Glutamatergic neuron (in vitro differentiated cells): Measurements from ENCODE around the gene ADAM11. TPM values are rescaled to one million over a fixed set of nuclear protein-coding genes. Genes with fewer than 3 reads are reported as not detected.

Experiments
- DNase-seq: peaks from one replicate; pipeline ENCODE4 v3.0.0; 2022
- H3K27ac Mint-ChIP-seq: one replicate; pipeline ENCODE4 v1.8.0; 2020; ENCODE audit warnings: mild to moderate bottlenecking, mixed read lengths, inconsistent platforms; ENCODE audit not compliant: unreplicated experiment
- H3K27me3 Mint-ChIP-seq: one replicate; pipeline ENCODE4 v1.8.0; 2020; ENCODE audit warnings: mild to moderate bottlenecking, moderate library complexity, mixed read lengths, inconsistent platforms; ENCODE audit not compliant: unreplicated experiment
- H3K36me3 Mint-ChIP-seq: one replicate; pipeline ENCODE4 v1.8.0; 2020; ENCODE audit warnings: mild to moderate bottlenecking, mixed read lengths, inconsistent platforms; ENCODE audit not compliant: unreplicated experiment
- H3K4me1 Mint-ChIP-seq: one replicate; pipeline ENCODE4 v1.8.0; 2020; ENCODE audit warnings: mild to moderate bottlenecking, low read depth, mixed read lengths, inconsistent platforms; ENCODE audit not compliant: unreplicated experiment
- H3K4me3 Mint-ChIP-seq: one replicate; pipeline ENCODE4 v1.8.0; 2020; ENCODE audit warnings: mild to moderate bottlenecking, mixed read lengths, inconsistent platforms; ENCODE audit not compliant: unreplicated experiment
- H3K9me3 Mint-ChIP-seq: one replicate; pipeline ENCODE4 v1.8.0; 2020; ENCODE audit warnings: mild to moderate bottlenecking, moderate library complexity, mixed read lengths, inconsistent platforms; ENCODE audit not compliant: unreplicated experiment
- CTCF ChIP-seq: fragments of 200-600 bp; sonication (generic); IDR thresholded peaks from one replicate; pipeline ENCODE4 v1.5.0; 2021; ENCODE audit not compliant: partially characterized antibody, unreplicated experiment
- total RNA-seq: library from RNA; stranded (reverse); fragmentation: NEBNext Ultra II Directional; extraction: Animal tissue kit (Norgen Biotek cat#: 25700); gene quantifications from one replicate; pipeline ENCODE4 v1.2.1, GENCODE V29; 2021; ENCODE audit not compliant: unreplicated experiment

Gene ADAM11
- total RNA-seq, 1 donor from 2014 or later = 396 TPM

DNA sequence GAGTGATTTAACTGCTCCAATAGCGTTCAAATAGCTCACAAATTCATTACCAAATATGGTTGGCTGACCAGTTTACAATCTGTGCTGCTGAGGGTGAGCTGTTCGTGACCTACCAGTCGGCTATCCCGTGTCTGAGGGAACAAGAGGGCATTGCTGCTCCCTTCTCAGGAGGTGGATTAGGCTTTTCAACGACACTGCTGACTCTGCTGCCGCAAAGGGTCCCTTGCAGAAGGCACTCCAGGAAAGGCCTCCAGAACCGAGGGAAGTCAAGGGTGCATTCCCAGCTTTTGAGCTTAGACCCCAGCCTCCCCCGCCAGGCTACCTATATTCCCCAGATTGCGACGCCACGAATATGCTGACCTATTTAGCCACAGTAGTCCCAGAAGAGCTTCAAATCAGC, 39.0 kb downstream of the ADAM11 start:
- Mint-ChIP-seq H3K4me1 (peaks cover 32% of the 10 kb centered on the region), H3K36me3 (no peaks in the 10 kb centered on the region), H3K27ac (no peak overlapping the region), H3K27me3 (peaks cover 9% of the 10 kb centered on the region), H3K9me3 (peaks cover 4% of the 10 kb centered on the region), H3K4me3 (no peak overlapping the region)
- no peak for TF ChIP-seq CTCF
- no peak for DNase-seq

DNA sequence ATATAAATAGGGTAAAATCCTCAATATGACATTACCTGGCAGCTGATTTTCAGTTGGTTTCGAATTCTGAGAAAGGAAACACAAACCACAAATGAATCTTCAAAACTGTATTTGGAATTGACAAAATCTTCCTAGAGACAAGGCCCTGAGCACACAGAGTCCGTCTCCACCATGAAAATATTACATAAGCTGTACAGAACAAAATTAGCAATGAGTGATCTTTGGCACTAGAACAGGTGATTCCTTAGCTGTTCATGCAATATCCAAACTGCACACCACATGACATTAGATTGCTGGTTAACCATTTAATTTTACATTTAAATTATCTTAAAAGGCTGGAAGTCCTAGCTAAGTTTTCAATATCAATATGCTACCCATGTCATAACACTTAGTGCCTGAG, 39.6 kb downstream of the ADAM11 start:
- no peak overlapping the region for H3K27ac Mint-ChIP-seq
- no peak for TF ChIP-seq CTCF
- H3K4me1 Mint-ChIP-seq = peaks cover 33% of the 10 kb centered on the region
- H3K27me3 Mint-ChIP-seq = peaks cover 9% of the 10 kb centered on the region
- H3K9me3 Mint-ChIP-seq = peaks cover 4% of the 10 kb centered on the region
- H3K4me3 Mint-ChIP-seq = no peak overlapping the region
- no peaks in the 10 kb centered on the region for H3K36me3 Mint-ChIP-seq
- DNase-seq = no peak

GRCh38 chr17:44801880-44802279, 43.1 kb downstream of the ADAM11 start:
- no peak overlapping the region for H3K4me3 Mint-ChIP-seq
- no peak for TF ChIP-seq CTCF
- H3K9me3 Mint-ChIP-seq = peaks cover 5% of the 10 kb centered on the region
- peaks cover 29% of the 10 kb centered on the region for H3K4me1 Mint-ChIP-seq
- H3K27ac Mint-ChIP-seq = no peak overlapping the region
- no peaks in the 10 kb centered on the region for H3K36me3 Mint-ChIP-seq
- no peak for DNase-seq
- peaks cover 4% of the 10 kb centered on the region for H3K27me3 Mint-ChIP-seq

DNA sequence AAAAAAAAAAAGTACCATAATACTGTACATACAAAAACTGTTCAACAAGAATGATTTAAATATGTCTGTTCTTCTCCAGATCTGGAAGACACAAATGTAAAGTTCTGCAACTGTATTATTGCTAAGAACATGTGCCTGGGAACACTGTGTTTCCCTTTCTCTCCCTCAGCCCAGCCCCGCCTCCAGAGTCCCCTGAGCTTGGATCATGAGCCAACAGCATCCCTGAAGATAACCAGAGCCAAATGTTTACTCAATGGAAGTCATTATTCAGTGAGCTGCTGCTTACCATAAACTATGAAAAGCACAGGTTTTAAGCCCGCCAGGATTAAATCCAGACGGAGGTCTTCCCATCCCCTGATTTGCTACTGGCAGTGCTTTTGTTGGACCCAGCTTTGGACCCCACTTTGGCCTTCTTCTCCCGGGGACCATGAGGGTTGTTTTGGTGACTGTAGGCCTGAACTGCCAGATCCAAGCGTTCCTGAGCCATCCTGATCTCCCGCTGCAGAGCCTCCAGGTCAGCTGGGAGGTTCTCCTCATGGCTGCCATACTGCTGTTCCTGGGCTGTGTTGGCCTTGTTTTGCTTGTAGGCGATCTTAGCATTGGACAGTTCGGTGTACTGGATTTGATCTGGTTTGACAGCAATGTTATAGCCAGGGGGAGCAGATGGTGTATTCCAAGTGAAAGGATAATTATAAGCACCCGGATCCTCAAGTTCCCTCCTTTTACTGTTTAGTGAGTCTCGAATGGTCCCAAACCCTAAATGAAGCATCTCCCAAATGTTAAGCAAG, 45.7 kb downstream of the ADAM11 start:
- TF ChIP-seq CTCF = no peak
- Mint-ChIP-seq H3K9me3 (peaks cover 9% of the 10 kb centered on the region), H3K27ac (no peak overlapping the region), H3K27me3 (peaks cover 7% of the 10 kb centered on the region), H3K36me3 (no peaks in the 10 kb centered on the region), H3K4me1 (peaks cover 33% of the 10 kb centered on the region), H3K4me3 (peak overlapping the region; percentile 49)
- DNase-seq = no peak

DNA sequence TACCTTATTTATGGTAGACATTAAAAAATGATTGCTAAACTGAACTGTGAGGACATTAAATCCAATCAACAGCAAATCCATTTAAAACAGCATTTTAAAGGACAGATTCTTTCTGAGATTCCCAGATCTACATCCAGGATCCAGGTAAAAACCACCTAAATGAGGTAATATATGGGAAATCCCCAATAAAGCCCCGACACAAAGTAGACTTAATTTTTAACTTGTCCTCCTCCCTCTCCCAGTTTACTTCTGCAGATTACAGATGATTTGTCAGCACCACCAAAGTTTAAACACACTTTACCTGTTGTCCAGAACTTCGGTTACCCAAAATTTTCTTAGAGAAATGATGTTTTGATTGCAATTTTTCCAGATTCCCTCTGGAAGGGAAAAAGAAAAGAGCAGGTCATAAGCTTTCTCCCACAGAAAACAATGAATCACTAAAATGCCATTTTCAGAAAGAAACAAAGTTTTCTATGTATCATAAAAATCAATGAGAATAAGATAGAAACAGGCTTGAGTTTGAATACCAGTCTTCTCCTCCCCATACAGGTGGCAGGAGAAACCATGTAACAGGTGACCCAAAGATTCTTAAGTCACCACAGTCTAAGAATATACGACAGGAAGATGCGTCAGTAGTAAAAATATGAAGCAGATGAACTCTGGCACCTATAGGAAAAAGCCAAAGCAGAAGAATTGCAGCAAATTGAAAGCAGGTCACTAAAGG, 48.5 kb downstream of the ADAM11 start:
- peaks cover 7% of the 10 kb centered on the region for H3K27me3 Mint-ChIP-seq
- peak overlapping the region; percentile 77 for H3K4me3 Mint-ChIP-seq
- peaks cover 33% of the 10 kb centered on the region for H3K4me1 Mint-ChIP-seq
- peaks cover 9% of the 10 kb centered on the region for H3K9me3 Mint-ChIP-seq
- no peaks in the 10 kb centered on the region for H3K36me3 Mint-ChIP-seq
- TF ChIP-seq CTCF = no peak
- H3K27ac Mint-ChIP-seq = peak overlapping the region; percentile 54
- no peak for DNase-seq
